ENCODE results near the gene OSCP1.

GRCh38 chr1:36438715-36439114 is 11.5 kb downstream of the OSCP1 start:
- TF ChIP-seq POLR2AphosphoS5 (IDR thresholded peaks at IDR 0.05): no peak
- TF ChIP-seq EP300 (IDR thresholded peaks at IDR 0.05): no peak
- TF ChIP-seq CTCF (IDR thresholded peaks at IDR 0.05): no peak
